ENCODE measurements around the gene DEUP1.

GRCh38 chr11:93289782-93290463, 40.6 kb upstream of the DEUP1 start:
- no peak for TF ChIP-seq POLR2AphosphoS5 (IDR thresholded peaks at IDR 0.05; ENCODE audit: borderline replicate concordance, low read depth, low read length)
- no peak for TF ChIP-seq FOXP2 (optimal IDR thresholded peaks at IDR 0.05; ENCODE audit: control extremely low read depth, extremely low read length, insufficient read depth)
- TF ChIP-seq EZH2 (IDR thresholded peaks at IDR 0.05): no peak

All from SK-N-MC (cell line).